ENCODE measurements around the gene CYFIP1. TPM values are rescaled to one million over a fixed set of nuclear protein-coding genes. Genes with fewer than 3 reads are reported as not detected.

Gene CYFIP1
- total RNA-seq, 2 donors from 2014 or later = 13.5 to 19.2 TPM

DNA sequence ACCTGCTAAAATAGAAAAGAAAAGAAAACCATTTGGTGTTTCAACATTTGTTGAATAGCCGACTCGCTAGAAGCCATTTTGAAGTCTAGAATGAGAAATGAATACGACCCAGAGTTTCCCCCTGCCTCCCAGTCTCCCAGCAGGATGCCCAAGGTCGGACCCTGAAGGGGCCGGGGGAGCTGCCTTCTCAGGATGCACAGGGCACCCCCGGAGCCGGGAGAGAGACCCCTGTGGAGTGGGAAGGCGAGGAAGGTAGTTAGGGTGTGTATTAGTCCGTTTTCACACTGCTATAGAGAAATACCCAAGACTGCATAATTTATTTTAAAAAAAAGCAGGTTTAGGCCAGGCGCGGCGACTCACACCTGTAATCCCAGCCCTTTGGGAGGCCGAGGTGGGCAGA lies 97.0 kb downstream of the CYFIP1 start:
- Mint-ChIP-seq H3K27me3 (ENCODE audit: low read depth) (no peaks in the 10 kb centered on the region), H3K4me1 (ENCODE audit: low read depth) (no peaks in the 10 kb centered on the region), H3K4me3 (no peak overlapping the region), H3K36me3 (ENCODE audit: insufficient read depth in 2 of 2) (no peaks in the 10 kb centered on the region), H3K9me3 (no peaks in the 10 kb centered on the region), H3K27ac (no peak overlapping the region)
- DNase-seq (no peak), ATAC-seq (replicated peaks in 1 of 2) (no peak)

DNA sequence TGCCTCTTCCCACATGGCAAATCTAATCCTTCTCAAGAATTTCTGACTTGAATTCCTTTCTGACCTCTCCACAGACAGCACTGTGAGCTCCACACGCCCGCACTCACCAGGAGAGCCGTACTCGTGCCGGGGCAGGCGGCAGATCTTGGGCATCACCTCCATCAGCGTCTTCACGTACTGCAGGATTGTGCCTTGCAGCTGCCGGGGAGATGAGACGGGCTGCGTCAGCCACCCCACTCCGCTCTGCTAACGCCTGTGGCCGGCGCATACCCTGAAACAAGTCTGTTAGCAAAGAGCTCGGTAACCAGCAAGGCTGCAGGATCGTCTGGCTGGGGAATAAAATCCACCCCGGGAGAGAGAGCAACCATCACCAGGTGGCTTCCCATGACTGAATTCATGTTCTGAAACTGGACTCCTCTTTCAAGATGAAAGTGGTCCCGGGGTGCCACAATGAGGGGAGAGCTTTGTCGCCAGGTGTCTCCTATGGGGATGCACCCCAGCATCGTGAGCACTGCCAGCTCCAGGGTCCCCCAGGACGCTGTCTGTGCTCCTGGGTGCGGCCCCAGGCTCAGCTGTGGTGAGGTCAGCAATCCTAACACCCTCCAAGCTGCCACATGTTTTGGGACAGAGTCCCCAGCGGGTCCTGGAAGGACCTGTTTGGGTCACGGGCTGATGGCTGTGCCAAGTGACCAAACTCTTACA lies 98.3 kb downstream of the CYFIP1 start:
- peaks cover 0 to 1% of the 10 kb centered on the region in 2 donors for H3K36me3 Mint-ChIP-seq (ENCODE audit: insufficient read depth in 2 of 2)
- no peaks in the 10 kb centered on the region for H3K27me3 Mint-ChIP-seq (ENCODE audit: low read depth)
- no peaks in the 10 kb centered on the region for H3K4me1 Mint-ChIP-seq (ENCODE audit: low read depth)
- no peak for DNase-seq
- no peak overlapping the region for H3K4me3 Mint-ChIP-seq
- no peak overlapping the region for H3K27ac Mint-ChIP-seq
- no peak for ATAC-seq (replicated peaks in 1 of 2)
- H3K9me3 Mint-ChIP-seq = no peaks in the 10 kb centered on the region

DNA sequence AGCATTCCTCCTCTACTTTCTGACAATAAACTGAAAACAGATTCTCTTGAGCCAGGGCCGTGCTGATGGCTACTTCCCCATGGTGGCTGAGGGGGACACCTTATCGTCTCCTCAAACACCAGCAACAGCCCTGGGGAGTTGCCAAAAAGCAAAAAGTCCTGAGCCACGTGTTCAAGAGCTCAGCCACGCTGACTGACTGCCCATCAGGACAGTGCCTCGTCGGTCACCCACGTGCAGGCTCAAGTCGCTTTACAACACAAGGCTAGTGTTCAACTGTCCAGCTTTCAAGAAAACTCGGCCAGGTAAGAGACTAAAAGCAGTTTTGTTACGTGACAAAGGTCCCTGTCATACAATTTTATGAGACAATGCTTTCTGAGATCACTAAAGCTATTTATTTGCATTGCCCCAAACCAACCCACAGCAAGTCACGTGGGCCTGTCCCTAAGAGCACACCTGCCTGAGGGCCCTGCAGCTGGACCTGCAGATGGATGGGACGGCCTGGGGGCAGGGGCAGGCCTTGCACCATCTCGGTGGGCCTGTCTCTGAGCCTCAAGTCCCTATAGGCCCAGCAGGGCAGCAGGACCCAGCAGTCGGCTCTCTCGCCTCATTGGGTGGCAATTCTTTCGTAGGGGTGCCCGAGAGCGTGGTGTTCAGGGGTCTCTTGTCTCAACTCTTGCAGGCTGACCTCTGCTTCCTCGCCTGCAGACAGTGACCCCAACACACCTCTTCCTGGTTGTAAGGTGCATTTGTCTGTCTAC lies 99.0 kb downstream of the CYFIP1 start:
- Mint-ChIP-seq H3K27ac (no peak overlapping the region), H3K36me3 (ENCODE audit: insufficient read depth in 2 of 2) (peaks cover 0 to 1% of the 10 kb centered on the region in 2 donors), H3K27me3 (ENCODE audit: low read depth) (no peaks in the 10 kb centered on the region)

DNA sequence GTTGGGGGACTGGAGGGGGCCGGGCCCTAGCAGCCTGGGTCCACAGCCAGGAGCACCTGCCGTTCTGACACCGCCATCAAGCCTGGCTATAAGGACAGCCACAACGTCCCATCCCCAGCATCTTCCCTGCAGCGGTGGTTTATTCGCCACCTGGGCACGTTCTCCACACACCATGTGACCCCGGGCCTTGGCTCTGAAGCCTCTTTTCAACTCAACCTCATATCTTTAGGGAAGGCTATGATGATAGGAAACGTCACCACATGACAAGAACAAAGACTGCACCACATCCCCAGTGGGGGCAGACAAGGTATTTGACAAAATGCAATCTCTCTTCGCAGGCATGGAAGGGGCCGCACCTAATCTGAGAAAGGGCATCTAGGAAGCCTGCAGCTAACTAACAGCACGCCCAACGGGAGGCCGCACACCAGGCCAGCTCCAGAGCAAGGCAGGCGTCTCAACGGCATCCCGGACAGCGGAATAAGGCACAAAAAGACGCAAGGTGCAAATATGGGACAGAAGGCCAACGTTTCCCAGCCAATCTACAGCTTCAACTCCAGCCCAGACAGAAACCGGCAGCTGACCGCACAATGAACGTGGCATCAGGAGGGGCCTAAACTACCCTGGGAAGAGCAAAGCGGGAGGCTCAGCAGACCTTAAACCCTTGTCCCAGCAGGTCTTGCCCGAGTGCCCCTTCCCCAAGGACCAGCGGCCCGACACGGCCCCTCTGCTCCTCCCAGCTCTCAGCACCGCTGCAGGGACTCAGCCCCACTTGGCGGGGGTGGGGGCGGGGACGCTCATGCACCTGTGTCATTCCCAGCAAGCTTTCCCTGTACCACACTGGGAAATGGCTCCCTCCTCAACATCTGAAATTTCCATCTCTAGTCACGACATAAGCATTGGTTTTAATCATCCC lies 99.8 kb downstream of the CYFIP1 start:
- ATAC-seq (replicated peaks in 1 of 2) = no peak
- Mint-ChIP-seq H3K4me3 (no peak overlapping the region), H3K9me3 (no peaks in the 10 kb centered on the region), H3K27me3 (ENCODE audit: low read depth) (no peaks in the 10 kb centered on the region), H3K27ac (no peak overlapping the region), H3K36me3 (ENCODE audit: insufficient read depth in 2 of 2) (peaks cover 0 to 1% of the 10 kb centered on the region in 2 donors), H3K4me1 (ENCODE audit: low read depth) (no peaks in the 10 kb centered on the region)
- DNase-seq = no peak

More for the DNA sequence above, 99.0 kb downstream of the CYFIP1 start:
- no peaks in the 10 kb centered on the region for H3K9me3 Mint-ChIP-seq
- no peak for ATAC-seq (replicated peaks in 1 of 2)
- no peaks in the 10 kb centered on the region for H3K4me1 Mint-ChIP-seq (ENCODE audit: low read depth)
- no peak overlapping the region for H3K4me3 Mint-ChIP-seq
- no peak for DNase-seq

DNA sequence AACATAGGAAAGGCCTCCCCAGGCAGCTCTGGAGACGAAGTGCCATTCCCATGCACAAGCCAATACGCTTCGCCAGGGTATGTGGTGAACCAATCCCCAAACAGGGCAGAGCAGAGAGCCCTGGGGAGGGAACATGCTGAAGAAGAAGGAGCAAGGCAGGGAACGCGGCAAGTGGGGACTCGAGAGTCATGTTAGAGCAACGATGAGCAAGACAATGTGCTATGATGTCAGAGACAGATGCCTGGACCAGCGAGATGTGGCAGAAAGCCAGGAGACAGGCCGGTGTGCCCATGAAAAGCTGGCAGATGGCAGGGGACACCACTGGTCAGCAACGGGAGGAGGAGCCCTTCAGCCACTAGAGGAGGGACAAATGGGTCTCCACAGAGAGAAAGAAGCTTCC lies 102.1 kb downstream of the CYFIP1 start:
- no peak for ATAC-seq (replicated peaks in 1 of 2)
- H3K27me3 Mint-ChIP-seq (ENCODE audit: low read depth) = no peaks in the 10 kb centered on the region
- H3K27ac Mint-ChIP-seq = no peak overlapping the region
- no peak overlapping the region for H3K4me3 Mint-ChIP-seq
- peaks cover 0 to 1% of the 10 kb centered on the region in 2 donors for H3K36me3 Mint-ChIP-seq (ENCODE audit: insufficient read depth in 2 of 2)
- H3K4me1 Mint-ChIP-seq (ENCODE audit: low read depth) = no peaks in the 10 kb centered on the region
- no peak for DNase-seq
- no peaks in the 10 kb centered on the region for H3K9me3 Mint-ChIP-seq

DNA sequence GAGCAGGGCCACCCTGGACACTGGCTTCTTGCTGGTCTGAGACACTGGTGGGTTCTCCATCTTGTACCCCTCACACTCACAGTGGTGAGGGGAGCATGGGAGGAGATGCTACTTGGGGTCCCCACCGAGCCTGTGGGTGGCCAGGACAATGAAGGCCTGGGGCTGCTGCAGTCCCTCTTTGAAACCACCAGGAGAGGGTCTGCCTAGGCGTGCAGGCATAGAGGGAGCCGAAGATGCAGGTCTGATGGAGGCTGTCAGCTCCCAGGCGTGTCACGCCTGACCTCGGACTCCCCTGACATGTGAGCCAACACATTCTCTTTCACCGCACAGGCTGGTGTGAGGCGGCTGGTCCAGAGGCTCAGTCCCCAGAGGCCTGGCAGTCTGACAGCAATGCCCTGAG lies 102.6 kb downstream of the CYFIP1 start:
- peaks cover 0 to 1% of the 10 kb centered on the region in 2 donors for H3K36me3 Mint-ChIP-seq (ENCODE audit: insufficient read depth in 2 of 2)
- H3K4me1 Mint-ChIP-seq (ENCODE audit: low read depth) = no peaks in the 10 kb centered on the region
- H3K4me3 Mint-ChIP-seq = no peak overlapping the region
- ATAC-seq (replicated peaks in 1 of 2) = no peak
- no peak for DNase-seq
- H3K9me3 Mint-ChIP-seq = no peaks in the 10 kb centered on the region
- no peaks in the 10 kb centered on the region for H3K27me3 Mint-ChIP-seq (ENCODE audit: low read depth)
- no peak overlapping the region for H3K27ac Mint-ChIP-seq

DNA sequence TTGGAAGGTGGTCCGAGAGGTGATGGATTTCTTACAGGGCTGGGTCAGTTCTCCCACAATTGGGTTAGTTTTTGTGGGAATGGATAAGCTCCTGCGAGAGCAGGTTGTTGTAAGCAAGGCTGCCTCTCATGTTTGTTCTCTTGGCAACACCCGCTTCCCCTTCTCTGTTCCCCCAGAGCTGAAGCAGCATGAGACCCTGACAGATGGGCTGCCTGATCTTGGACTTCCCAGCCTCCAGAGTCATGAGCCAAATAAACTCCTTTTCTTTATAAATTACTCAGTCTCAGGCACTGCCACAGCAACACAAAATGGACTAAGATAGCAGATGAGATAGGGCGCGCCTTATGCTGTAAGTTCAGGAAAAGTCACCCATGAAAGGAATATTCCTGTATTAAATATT lies 103.1 kb downstream of the CYFIP1 start:
- Mint-ChIP-seq H3K36me3 (ENCODE audit: insufficient read depth in 2 of 2) (peaks cover 0 to 1% of the 10 kb centered on the region in 2 donors), H3K9me3 (no peaks in the 10 kb centered on the region), H3K27me3 (ENCODE audit: low read depth) (no peaks in the 10 kb centered on the region), H3K4me1 (ENCODE audit: low read depth) (no peaks in the 10 kb centered on the region), H3K4me3 (no peak overlapping the region), H3K27ac (no peak overlapping the region)
- DNase-seq (no peak), ATAC-seq (replicated peaks in 1 of 2) (no peak)

DNA sequence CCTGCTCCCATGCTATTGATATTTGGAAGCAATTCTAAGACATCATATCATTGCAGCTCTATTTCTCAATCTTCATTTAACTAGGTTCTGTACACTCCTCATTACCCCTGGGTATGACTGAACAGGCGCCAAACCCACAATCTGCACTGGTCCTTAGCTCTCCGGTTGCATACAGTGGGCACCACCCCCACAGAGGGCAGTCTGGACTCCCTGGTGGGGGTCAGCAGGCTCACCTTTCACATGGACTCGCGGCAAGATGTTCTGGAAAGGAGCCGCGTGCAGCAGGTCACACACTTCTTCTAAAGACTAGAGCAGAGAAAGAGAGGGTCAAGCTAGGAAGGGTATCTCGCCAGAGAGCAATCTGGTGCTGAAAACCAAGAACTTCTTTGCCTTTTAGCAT lies 105.2 kb downstream of the CYFIP1 start:
- Mint-ChIP-seq H3K36me3 (ENCODE audit: insufficient read depth in 2 of 2) (peaks cover 0 to 4% of the 10 kb centered on the region in 2 donors), H3K4me1 (ENCODE audit: low read depth) (no peaks in the 10 kb centered on the region), H3K9me3 (no peaks in the 10 kb centered on the region), H3K4me3 (no peak overlapping the region), H3K27me3 (ENCODE audit: low read depth) (no peaks in the 10 kb centered on the region), H3K27ac (no peak overlapping the region)
- no peak for ATAC-seq (replicated peaks in 1 of 2)
- no peak for DNase-seq

DNA sequence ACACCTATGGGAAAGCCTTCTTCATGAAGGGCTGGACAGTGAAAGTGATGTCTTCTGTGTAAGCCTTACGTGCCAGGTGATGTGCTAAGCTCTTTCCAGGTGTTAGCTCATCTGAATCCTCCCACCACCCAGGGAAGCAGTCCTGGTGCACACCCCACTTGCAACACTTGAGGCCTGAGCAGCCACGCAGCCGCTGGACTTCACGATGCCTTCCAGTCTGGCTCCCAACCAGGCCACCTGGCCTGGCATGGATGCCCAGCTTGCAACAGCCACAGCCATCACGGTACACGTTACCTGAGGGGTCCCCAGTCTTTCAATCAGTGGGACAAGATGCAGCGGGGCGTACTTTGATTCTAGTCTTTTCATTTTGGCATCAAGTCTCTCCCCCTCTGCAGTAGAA lies 105.9 kb downstream of the CYFIP1 start:
- no peaks in the 10 kb centered on the region for H3K9me3 Mint-ChIP-seq

DNA sequence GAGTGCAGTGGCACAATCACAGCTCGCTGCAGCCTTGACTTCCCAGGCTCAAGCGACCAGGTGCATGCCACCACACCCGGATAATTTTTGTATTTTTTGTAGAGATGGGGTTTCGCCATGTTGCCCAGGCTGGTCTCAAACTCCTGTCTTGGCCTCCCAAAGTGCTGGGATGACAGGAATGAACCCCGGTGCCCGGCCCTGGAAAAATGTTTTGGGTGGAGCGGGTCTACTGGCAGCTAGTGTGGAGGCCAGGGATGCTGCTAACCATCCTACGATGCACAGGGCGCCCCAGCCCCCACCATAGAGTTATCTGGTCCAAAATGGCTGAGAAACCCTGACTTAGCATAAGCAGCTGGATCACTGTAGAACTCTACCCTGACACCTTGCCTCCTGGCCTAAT lies 106.3 kb downstream of the CYFIP1 start:
- DNase-seq = no peak
- H3K27ac Mint-ChIP-seq = no peak overlapping the region
- H3K4me1 Mint-ChIP-seq (ENCODE audit: low read depth) = no peaks in the 10 kb centered on the region
- H3K27me3 Mint-ChIP-seq (ENCODE audit: low read depth) = no peaks in the 10 kb centered on the region
- no peak for ATAC-seq (replicated peaks in 1 of 2)
- H3K4me3 Mint-ChIP-seq = no peak overlapping the region
- H3K9me3 Mint-ChIP-seq = no peaks in the 10 kb centered on the region
- peaks cover 0 to 8% of the 10 kb centered on the region in 2 donors for H3K36me3 Mint-ChIP-seq (ENCODE audit: insufficient read depth in 2 of 2)

More for the DNA sequence above, 105.9 kb downstream of the CYFIP1 start:
- peaks cover 0 to 5% of the 10 kb centered on the region in 2 donors for H3K36me3 Mint-ChIP-seq (ENCODE audit: insufficient read depth in 2 of 2)
- no peak overlapping the region for H3K27ac Mint-ChIP-seq
- H3K4me1 Mint-ChIP-seq (ENCODE audit: low read depth) = no peaks in the 10 kb centered on the region
- no peaks in the 10 kb centered on the region for H3K27me3 Mint-ChIP-seq (ENCODE audit: low read depth)
- no peak overlapping the region for H3K4me3 Mint-ChIP-seq
- no peak for ATAC-seq (replicated peaks in 1 of 2)
- DNase-seq = no peak

DNA sequence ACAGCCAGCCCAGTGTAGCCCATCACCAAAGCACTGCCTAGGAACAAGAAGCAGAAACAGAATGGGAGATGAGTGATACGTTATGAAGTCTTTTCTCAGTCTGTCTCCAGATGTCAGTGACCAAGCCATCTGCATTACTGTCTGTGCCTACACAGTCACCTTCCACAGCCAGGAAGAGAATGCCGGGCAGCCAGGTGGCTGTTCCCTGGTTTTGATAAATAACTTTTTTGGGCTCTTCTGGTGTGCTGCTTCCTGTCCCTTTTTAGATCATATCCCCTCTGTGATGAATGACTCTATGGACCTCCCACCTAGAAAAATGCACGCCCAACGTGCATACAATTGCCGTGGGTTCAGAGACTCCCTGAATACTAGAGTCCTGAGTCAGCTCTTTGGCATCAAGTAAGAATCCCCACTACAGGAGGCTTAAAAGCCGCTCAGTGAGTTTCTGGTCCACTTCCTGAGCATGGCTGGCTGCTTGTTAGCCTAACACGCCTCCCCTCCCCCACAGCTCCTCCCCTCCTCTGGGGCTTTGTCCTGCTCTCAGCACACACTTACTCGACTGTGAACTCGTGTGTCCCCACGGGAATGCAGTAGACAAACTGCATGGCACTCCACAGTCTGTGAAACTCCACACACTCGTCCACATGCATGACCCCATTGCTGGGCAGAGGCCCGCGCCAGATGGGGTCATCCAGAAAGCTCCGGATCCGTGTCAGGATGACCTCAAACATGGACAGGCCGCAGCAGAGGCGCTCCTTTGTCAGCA lies 107.0 kb downstream of the CYFIP1 start:
- Mint-ChIP-seq H3K27me3 (ENCODE audit: low read depth) (no peaks in the 10 kb centered on the region), H3K4me3 (no peak overlapping the region), H3K36me3 (ENCODE audit: insufficient read depth in 2 of 2) (peaks cover 0 to 8% of the 10 kb centered on the region in 2 donors), H3K4me1 (ENCODE audit: low read depth) (no peaks in the 10 kb centered on the region), H3K9me3 (no peaks in the 10 kb centered on the region), H3K27ac (no peak overlapping the region)
- DNase-seq (no peak), ATAC-seq (replicated peaks in 1 of 2) (no peak)

DNA sequence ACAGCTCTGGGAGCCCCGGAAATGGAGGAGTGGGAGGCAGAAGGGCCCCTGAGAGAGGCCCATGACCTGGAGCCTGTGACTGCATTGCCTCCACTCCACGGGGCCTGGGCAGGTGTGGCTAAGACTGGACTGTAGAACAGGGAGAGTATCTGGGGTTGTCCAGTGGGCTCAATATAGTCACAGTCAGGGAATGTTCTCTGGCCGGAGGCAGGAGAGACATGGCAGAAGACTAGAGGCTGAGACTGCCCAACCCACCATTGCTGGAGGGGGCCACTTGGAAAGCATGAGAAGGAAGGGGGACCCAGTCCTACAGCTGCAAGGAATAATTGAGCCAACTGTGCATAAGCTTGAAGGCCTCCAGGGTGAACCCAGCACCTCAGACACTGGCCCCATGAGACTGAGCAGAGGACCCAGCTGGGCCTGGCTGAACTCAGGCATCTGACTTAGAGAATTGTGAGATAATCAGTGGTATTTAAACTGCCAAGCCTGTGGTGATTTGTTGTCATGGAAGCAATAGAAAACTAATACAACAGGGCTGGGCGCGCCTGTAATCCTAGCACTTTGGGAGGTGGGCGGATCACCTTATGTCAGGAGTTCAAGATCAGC lies 108.6 kb downstream of the CYFIP1 start:
- ATAC-seq (replicated peaks in 1 of 2) = no peak
- H3K4me3 Mint-ChIP-seq = no peak overlapping the region
- peaks cover 0 to 9% of the 10 kb centered on the region in 2 donors for H3K36me3 Mint-ChIP-seq (ENCODE audit: insufficient read depth in 2 of 2)

More for the DNA sequence above, 108.6 kb downstream of the CYFIP1 start:
- no peaks in the 10 kb centered on the region for H3K4me1 Mint-ChIP-seq (ENCODE audit: low read depth)
- no peaks in the 10 kb centered on the region for H3K9me3 Mint-ChIP-seq
- H3K27me3 Mint-ChIP-seq (ENCODE audit: low read depth) = no peaks in the 10 kb centered on the region
- peak overlapping the region; percentile 19 for H3K27ac Mint-ChIP-seq
- DNase-seq = no peak

All from activated T-cell treated with anti-CD3 and anti-CD28 coated beads, Interleukin-2, amount 50 U/mL, for 72 hours (primary cell).